ENCODE measurements around the gene CLRN1.

The CLRN1 gene

DNA sequence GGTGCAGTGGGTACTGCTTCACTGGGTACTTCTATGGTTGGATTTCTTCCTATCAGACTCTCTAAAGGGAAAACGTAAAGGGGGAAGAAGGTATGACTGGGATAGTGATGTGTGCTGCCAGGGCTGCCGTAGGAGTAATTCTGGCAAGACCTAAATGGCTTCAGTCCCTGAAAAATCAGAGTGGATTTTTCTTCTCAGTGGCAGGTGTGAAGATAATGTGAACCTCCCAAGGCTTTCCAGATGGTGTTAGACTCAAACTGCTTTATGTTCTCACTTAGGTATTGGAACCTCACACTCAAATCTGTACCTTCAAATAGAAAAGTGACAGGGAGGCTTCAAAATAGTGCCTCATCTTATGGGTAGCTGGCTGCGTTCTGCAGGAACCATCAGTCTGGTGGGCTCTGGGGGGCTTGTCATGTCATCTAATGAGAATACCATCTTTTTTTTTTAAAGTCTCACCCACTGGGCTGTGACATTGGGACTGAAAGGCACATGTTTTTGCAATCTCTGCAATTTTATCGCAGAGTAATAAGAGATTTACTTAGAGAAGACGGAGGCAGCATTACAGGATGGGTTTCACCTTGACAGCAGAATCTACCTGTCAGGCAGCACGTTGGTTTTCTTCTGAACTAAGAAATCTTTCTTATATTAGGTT is 95.8 kb downstream of the CLRN1 start:
- DNase-seq (ENCODE audit: low spot score), result no peak
